Loucy (cell line): Measurements from ENCODE around the gene TGFBI.

Source experiments
- CTCF ChIP-seq: fragments of 200-600 bp; sonication (generic); conservative IDR thresholded peaks from 2 replicates; pipeline ENCODE4 v1.5.1; 2014; ENCODE audit warnings: mild to moderate bottlenecking, antibody characterized with exemption, low read length
- EZH2phosphoT487 ChIP-seq: fragments of 200-600 bp; IDR thresholded peaks from 2 replicates; pipeline ENCODE4 v1.6.1; 2018; ENCODE audit warnings: antibody characterized with exemption, mild to moderate bottlenecking, moderate library complexity, borderline replicate concordance

- TF ChIP-seq EZH2phosphoT487 (no peak), CTCF (no peak)
Observed at GRCh38 chr5:136099870-136100269, 71.1 kb downstream of the TGFBI start.
